DOHH2 (cell line): Measurements from ENCODE around the gene ZBTB12.
"Not testable (repeated sequence)": the region's sequence is repeated elsewhere in the genome, so short reads cannot be mapped to it uniquely, and the experiment has no call there.

Experiments used
- H3F3A ChIP-seq: fragments of 200-600 bp; sonication (generic), shearing (Covaris generic); 2 replicates; pipeline ENCODE4 v1.6.0; 2016; ENCODE audit warnings: antibody characterized with exemption, mild to moderate bottlenecking; ENCODE audit not compliant: control insufficient read depth, insufficient read depth
- H3K27ac ChIP-seq: fragments of 200-600 bp; sonication (generic); 2 replicates; pipeline ENCODE4 v1.5.1; 2014; ENCODE audit warnings: low read depth, mild to moderate bottlenecking, low read length, moderate library complexity
- H3K27me3 ChIP-seq: fragments of 200-600 bp; sonication (generic); 2 replicates; pipeline ENCODE4 v1.6.1; 2014; ENCODE audit warnings: mild to moderate bottlenecking, low read length, mixed read lengths; ENCODE audit not compliant: control insufficient read depth
- H3K36me3 ChIP-seq: fragments of 200-600 bp; sonication (generic); 2 replicates; pipeline ENCODE4 v1.6.1; 2014; ENCODE audit warnings: mild to moderate bottlenecking, low read length, moderate library complexity, mixed read lengths; ENCODE audit not compliant: control insufficient read depth
- H3K4me1 ChIP-seq: fragments of 200-600 bp; sonication (generic); 2 replicates; pipeline ENCODE4 v1.6.1; 2014; ENCODE audit warnings: mild to moderate bottlenecking, low read length, mixed read lengths; ENCODE audit not compliant: control insufficient read depth
- H3K4me2 ChIP-seq: fragments of 200-600 bp; sonication (generic); 2 replicates; pipeline ENCODE4 v1.6.0; 2014; ENCODE audit warnings: mild to moderate bottlenecking, low read length, moderate library complexity
- H3K4me3 ChIP-seq: fragments of 200-600 bp; sonication (generic); 2 replicates; pipeline ENCODE4 v1.5.1; 2014; ENCODE audit warnings: mild to moderate bottlenecking, low read length, mixed read lengths
- H3K79me2 ChIP-seq: fragments of 200-600 bp; sonication (generic); 2 replicates; pipeline ENCODE4 v1.6.1; 2014; ENCODE audit warnings: mild to moderate bottlenecking, low read length, mixed read lengths; ENCODE audit not compliant: control insufficient read depth
- H3K9me2 ChIP-seq: fragments of 200-600 bp; sonication (generic); replicated peaks from 2 replicates; pipeline ENCODE4 v1.6.1; 2014; ENCODE audit warnings: mild to moderate bottlenecking, low read length, mixed read lengths; ENCODE audit not compliant: control insufficient read depth
- H3K9me3 ChIP-seq: fragments of 200-600 bp; sonication (generic); 2 replicates; pipeline ENCODE4 v1.6.1; 2014; ENCODE audit warnings: antibody characterized with exemption, low read length, mixed read lengths; ENCODE audit not compliant: control insufficient read depth, insufficient read depth
- H4K20me1 ChIP-seq: fragments of 200-600 bp; sonication (generic); 2 replicates; pipeline ENCODE4 v1.6.0; 2014; ENCODE audit warnings: low read depth, mild to moderate bottlenecking, antibody characterized with exemption, low read length, moderate library complexity; ENCODE audit not compliant: control insufficient read depth, insufficient read depth
- CTCF ChIP-seq: fragments of 200-600 bp; sonication (generic); IDR thresholded peaks from one replicate; pipeline ENCODE4 v1.5.1; 2014; ENCODE audit warnings: antibody characterized with exemption, mild to moderate bottlenecking, low read depth, low read length; ENCODE audit not compliant: poor library complexity, severe bottlenecking
- EZH2phosphoT487 ChIP-seq: fragments of 200-600 bp; sonication (generic); IDR thresholded peaks from 2 replicates; pipeline ENCODE4 v1.6.1; 2017; ENCODE audit warnings: borderline replicate concordance, mild to moderate bottlenecking, antibody characterized with exemption, low read length, moderate library complexity, mixed read lengths

The ZBTB12 gene

GRCh38 chr6:31871046-31871659 lies 30.7 kb downstream of the ZBTB12 start:
- no peak overlapping the region for H3K4me2 ChIP-seq
- H3K4me3 ChIP-seq = no peak overlapping the region
- TF ChIP-seq EZH2phosphoT487 (no peak), CTCF (no peak)
- no peaks in the 10 kb centered on the region for H4K20me1 ChIP-seq
- H3K79me2 ChIP-seq = no peaks in the 10 kb centered on the region
- H3K9me3 ChIP-seq = no peaks in the 10 kb centered on the region
- peaks cover 14% of the 10 kb centered on the region for H3K4me1 ChIP-seq
- H3K36me3 ChIP-seq = no peaks in the 10 kb centered on the region
- H3K9me2 ChIP-seq = no peaks in the 10 kb centered on the region
- H3F3A ChIP-seq = no peaks in the 10 kb centered on the region
- H3K27ac ChIP-seq = no peak overlapping the region
- H3K27me3 ChIP-seq = peaks cover 14% of the 10 kb centered on the region

- Histone ChIP-seq H4K20me1 (no peaks in the 10 kb centered on the region), H3K27me3 (peaks cover 14% of the 10 kb centered on the region), H3K4me2 (no peak overlapping the region), H3K27ac (no peak overlapping the region), H3K9me2 (no peaks in the 10 kb centered on the region), H3K9me3 (no peaks in the 10 kb centered on the region), H3K79me2 (no peaks in the 10 kb centered on the region), H3K4me1 (peaks cover 14% of the 10 kb centered on the region), H3K36me3 (no peaks in the 10 kb centered on the region), H3F3A (no peaks in the 10 kb centered on the region), H3K4me3 (no peak overlapping the region)
- TF ChIP-seq CTCF (peak; percentile 49), EZH2phosphoT487 (no peak)
Measured at GRCh38 chr6:31870385-31870921, 31.4 kb downstream of the ZBTB12 start.

GRCh38 chr6:31869343-31869742 lies 32.5 kb downstream of the ZBTB12 start:
- no peaks in the 10 kb centered on the region for H3F3A ChIP-seq
- TF ChIP-seq CTCF (no peak), EZH2phosphoT487 (no peak)
- 0 out of 2 replicates have a peak, but pooled peaks cover 3% of the 10 kb centered on the region for H3K79me2 ChIP-seq
- no peak overlapping the region for H3K27ac ChIP-seq
- H3K9me3 ChIP-seq = no peaks in the 10 kb centered on the region
- H4K20me1 ChIP-seq = no peaks in the 10 kb centered on the region
- no peaks in the 10 kb centered on the region for H3K9me2 ChIP-seq
- H3K27me3 ChIP-seq = peaks cover 14% of the 10 kb centered on the region
- H3K4me3 ChIP-seq = no peak overlapping the region
- peaks cover 10% of the 10 kb centered on the region for H3K4me1 ChIP-seq
- no peaks in the 10 kb centered on the region for H3K36me3 ChIP-seq
- no peak overlapping the region for H3K4me2 ChIP-seq

GRCh38 chr6:31868658-31868971 lies 33.3 kb downstream of the ZBTB12 start:
- not testable (repeated sequence) for H3K4me3 ChIP-seq, H3K9me3 ChIP-seq, H3K4me2 ChIP-seq, H3K27ac ChIP-seq, H4K20me1 ChIP-seq, H3K9me2 ChIP-seq, H3F3A ChIP-seq, H3K79me2 ChIP-seq, H3K36me3 ChIP-seq
- Histone ChIP-seq H3K4me1 (peaks cover 10% of the 10 kb centered on the region), H3K27me3 (peaks cover 14% of the 10 kb centered on the region)
